NAMALWA (cell line): ENCODE measurements around the gene ATAD2B.
"Not testable (repeated sequence)": the region's sequence is repeated elsewhere in the genome, so short reads cannot be mapped to it uniquely, and the experiment has no call there.

ENCODE experiments used
- DNase-seq: peaks from one replicate; pipeline ENCODE4 v3.0.0-alpha.2; 2015; ENCODE audit warnings: low spot score

ATAD2B gene

GRCh38 chr2:23789012-23789411 lies 137.9 kb downstream of the ATAD2B start:
- DNase-seq = no peak

GRCh38 chr2:23788100-23788499 lies 138.8 kb downstream of the ATAD2B start:
- peak; percentile 16 for DNase-seq

GRCh38 chr2:23784971-23785370 lies 142.0 kb downstream of the ATAD2B start:
- no peak for DNase-seq

GRCh38 chr2:23782646-23783045 lies 144.3 kb downstream of the ATAD2B start:
- no peak for DNase-seq

- no peak for DNase-seq
Measured at GRCh38 chr2:23782126-23782525, 144.8 kb downstream of the ATAD2B start.

- not testable (repeated sequence) for DNase-seq
Measured at GRCh38 chr2:23780465-23780864, 146.5 kb downstream of the ATAD2B start.

- DNase-seq = no peak
Measured at GRCh38 chr2:23777826-23778225, 149.1 kb downstream of the ATAD2B start.

- DNase-seq = no peak
Measured at GRCh38 chr2:23776021-23776420, 150.9 kb downstream of the ATAD2B start.

GRCh38 chr2:23772684-23773083 lies 154.2 kb downstream of the ATAD2B start:
- DNase-seq = peak; percentile 29

GRCh38 chr2:23772056-23772455 lies 154.9 kb downstream of the ATAD2B start:
- no peak for DNase-seq

- no peak for DNase-seq
Measured at GRCh38 chr2:23769364-23769763, 157.6 kb downstream of the ATAD2B start.

GRCh38 chr2:23767876-23768621 lies 158.9 kb downstream of the ATAD2B start:
- no peak for DNase-seq

- DNase-seq = no peak
Measured at GRCh38 chr2:23762141-23762540, 164.8 kb downstream of the ATAD2B start.

GRCh38 chr2:23761638-23762037 lies 165.3 kb downstream of the ATAD2B start:
- DNase-seq = no peak

GRCh38 chr2:23760736-23761135 lies 166.2 kb downstream of the ATAD2B start:
- peak; percentile 43 for DNase-seq

- no peak for DNase-seq
Measured at GRCh38 chr2:23757686-23758433, 169.1 kb downstream of the ATAD2B start.

- no peak for DNase-seq
Measured at GRCh38 chr2:23756593-23757292, 170.2 kb downstream of the ATAD2B start.

- DNase-seq = no peak
Measured at GRCh38 chr2:23754970-23755369, 172.0 kb downstream of the ATAD2B start.

- no peak for DNase-seq
Measured at GRCh38 chr2:23753291-23754010, 173.5 kb downstream of the ATAD2B start.

- DNase-seq = no peak
Measured at GRCh38 chr2:23751747-23752265, 175.1 kb downstream of the ATAD2B start.

GRCh38 chr2:23746141-23746863 lies 180.6 kb downstream of the ATAD2B start:
- DNase-seq = no peak
